K562 (cell line): ENCODE measurements around the gene PRC1. TPM values are rescaled to one million over a fixed set of nuclear protein-coding genes. Genes with fewer than 3 reads are reported as not detected.
A peak's percentile ranks its signal among the peaks of the same experiment; 100 is the strongest.

Experiments used
- ATAC-seq: fragments of 200-7000 bp; cut with Tn5 transposase; 3 replicates; pipeline ENCODE4 v1.9.1; 2020; ENCODE audit warnings: moderate library complexity
- BruUV-seq: library from RNA; stranded (reverse); fragments of 400-500 nt; replicated peaks from 2 replicates; lab custom pipeline; 2021; lab: Mats Ljungman, UMichigan
- CTCF ChIA-PET: fragments of 300-600 bp; formaldehyde crosslinking; extraction: SDS; loops from one replicate; lab custom pipeline; 2021; ENCODE audit warnings: low intra/inter-chr PET ratio; lab: Yijun Ruan, JAX
- POLR2A ChIA-PET: fragments of 300-600, 350-650 bp; sonication (Branson Sonifier 250); formaldehyde crosslinking; extraction: SDS; loops from one replicate; lab custom pipeline; 2021; ENCODE audit warnings: antibody characterized with exemption, inconsistent platforms; lab: Yijun Ruan, JAX
- DNase-seq, 4 experiments: peaks; one replicate each; pipeline versions ENCODE4 v3.0.0 to v3.0.0-alpha.2; 2011 to 2018; ENCODE audit warnings: low spot score in 3 of 4, mixed read lengths in 3 of 4; ENCODE audit errors: extremely low read depth in 1 of 4
- FAIRE-seq: peaks from 2 replicates; lab custom pipeline; 2011; peaks lifted over from hg19 to GRCh38; lab: Jason Lieb, UNC
- H2AFZ ChIP-seq: 2 replicates; pipeline ENCODE4 v1.6.0; 2011; ENCODE audit warnings: low read depth, low read length, control low read depth, inconsistent platforms
- H3K27ac ChIP-seq: fragments of 200-600 bp; 3 replicates; pipeline ENCODE4 v1.8.0; 2011; ENCODE audit warnings: low read depth, mild to moderate bottlenecking, control low read depth, inconsistent platforms, low read length, moderate library complexity, mixed read lengths; ENCODE audit errors: extremely low read depth
- H3K27me3 ChIP-seq, 2 experiments: fragments of 300-600 bp in 1 of 2; 2 replicates in 1 of 2; 3 replicates in 1 of 2; pipeline versions ENCODE4 v1.6.0 to v1.8.0; 2011; ENCODE audit warnings: inconsistent platforms in 2 of 2, low read length in 2 of 2, mild to moderate bottlenecking in 1 of 2, mixed read lengths in 1 of 2, moderate library complexity in 1 of 2; ENCODE audit not compliant: control insufficient read depth in 2 of 2, insufficient read depth in 2 of 2
- H3K36me3 ChIP-seq: fragments of 300-600 bp; 3 replicates; pipeline ENCODE4 v1.8.0; 2011; ENCODE audit warnings: mild to moderate bottlenecking, low read length, inconsistent platforms; ENCODE audit not compliant: control insufficient read depth, insufficient read depth
- H3K4me1 ChIP-seq, 2 experiments: fragments of 200-600 bp in 1 of 2; replicated peaks in 1 of 2; 2 replicates in 1 of 2; 3 replicates in 1 of 2; pipeline versions ENCODE4 v1.5.1 to v1.8.0; 2011; ENCODE audit warnings: inconsistent platforms in 2 of 2, low read length in 2 of 2, mild to moderate bottlenecking in 1 of 2, mixed read lengths in 1 of 2, moderate library complexity in 1 of 2; ENCODE audit not compliant: control insufficient read depth in 2 of 2, insufficient read depth in 2 of 2
- H3K4me2 ChIP-seq: 2 replicates; pipeline ENCODE4 v1.6.1; 2011; ENCODE audit warnings: low read length, control low read depth, inconsistent platforms, mixed read lengths; ENCODE audit not compliant: insufficient read depth
- H3K4me3 ChIP-seq: fragments of 200-600 bp; sonication (generic), shearing (Covaris generic); 2 replicates; pipeline ENCODE4 v1.5.1; 2016; ENCODE audit warnings: control low read depth, inconsistent platforms
- H3K79me2 ChIP-seq: fragments of 200-600 bp; 3 replicates; pipeline ENCODE4 v1.8.0; 2011; ENCODE audit warnings: low read length, inconsistent platforms; ENCODE audit not compliant: control insufficient read depth, insufficient read depth
- H3K9ac ChIP-seq, 2 experiments: 2 replicates each; pipeline versions ENCODE4 v1.6.0 to v1.6.1; 2011; ENCODE audit warnings: low read depth in 2 of 2, low read length in 2 of 2, control low read depth in 1 of 2, inconsistent platforms in 1 of 2, mild to moderate bottlenecking in 1 of 2, mixed read lengths in 1 of 2; ENCODE audit not compliant: insufficient read depth in 1 of 2
- H3K9me1 ChIP-seq: one replicate; pipeline ENCODE4 v1.6.0; 2011; ENCODE audit warnings: inconsistent platforms, mild to moderate bottlenecking, low read length, moderate library complexity; ENCODE audit not compliant: control insufficient read depth, insufficient read depth
- H3K9me3 ChIP-seq: replicated peaks from 2 replicates; pipeline ENCODE4 v1.5.1; 2011; ENCODE audit warnings: low read depth, low read length, inconsistent platforms; ENCODE audit not compliant: control insufficient read depth, insufficient read depth
- H4K20me1 ChIP-seq: replicated peaks from 2 replicates; pipeline ENCODE4 v1.6.1; 2011; ENCODE audit warnings: low read length, inconsistent platforms, mixed read lengths; ENCODE audit not compliant: control insufficient read depth, insufficient read depth
- MAZ ChIP-seq, 2 experiments: fragments of 450-650 bp in 1 of 2; sonication (generic) in 1 of 2; formaldehyde crosslinking; IDR thresholded peaks in 1 of 2; conservative IDR thresholded peaks in 1 of 2; 2 replicates each; pipeline versions ENCODE4 v1.4.0 to v1.5.0; 2020; ENCODE audit warnings: mild to moderate bottlenecking in 1 of 2, missing genetic modification reagents in 1 of 2
- RBBP5 ChIP-seq: fragments of 200-600 bp; sonication (generic); IDR thresholded peaks from 2 replicates; pipeline ENCODE4 v1.6.1; 2012; ENCODE audit warnings: borderline replicate concordance, mild to moderate bottlenecking, low read length, control low read depth, inconsistent platforms; ENCODE audit not compliant: insufficient read depth, poor library complexity, severe bottlenecking
- ZNF316 ChIP-seq: fragments of 450-650 bp; IDR thresholded peaks from 2 replicates; pipeline ENCODE4 v1.6.1; 2016
- WGBS: fragments of 100-300 bp; shearing (Covaris generic); methylation state at CpG from one replicate; pipeline ENCODE4 v1.1.6; 2016; ENCODE audit warnings: low coverage, mixed read lengths; ENCODE audit not compliant: insufficient coverage; ENCODE audit errors: missing lambda C conversion rate; 5-methylcytosine and 5-hydroxymethylcytosine counted together
- in situ Hi-C: fragments of 300-500 bp; cut with MboI; formaldehyde crosslinking; loops from 4 replicates; pipeline ENCODE4 v1.15.0; 2018; ENCODE audit warnings: inconsistent platforms, mixed read lengths
- intact Hi-C: fragments of 100-400 bp; cut with micrococcal nuclease; formaldehyde crosslinking; loops from 2 replicates; pipeline ENCODE4 v1.14.2; 2022
- polyA plus RNA-seq, 8 experiments: library from polyadenylated mRNA; depleted of rRNA in 4 of 8; stranded (reverse) in 5 of 8; unstranded in 3 of 8; fragments of >200 nt; fragmentation: Nextera tagmentation in 2 of 8; fragmentation: Illumina TruSeq in 1 of 8; extraction: Ambion mirVana in 2 of 8; extraction: Trizol in 1 of 8; gene quantifications; 2 replicates each; pipeline versions ENCODE4 v1.2.1 to v1.2.3, GENCODE V29; 2011 to 2014; ENCODE audit warnings: inconsistent platforms in 1 of 8, missing spikeins in 1 of 8
- total RNA-seq, 7 experiments: library from RNA; depleted of rRNA in 6 of 7; stranded (reverse); fragments of >200 nt in 6 of 7; fragmentation: Illumina TruSeq in 2 of 7; extraction: Trizol in 2 of 7; gene quantifications; 2 replicates each; pipeline versions ENCODE4 v1.2.1 to v1.2.3, GENCODE V29; 2011 to 2021; ENCODE audit warnings: low replicate concordance in 1 of 7

The PRC1 gene
- total and polyA plus RNA-seq, 9 of the 15 experiments (the other 6 are each of a cell fraction or from before 2014, with no cell fraction given): 156 to 391 (median 240) TPM

- TF ChIP-seq RBBP5: no peak
Measured at GRCh38 chr15:90939756-90940155, 54.6 kb downstream of the PRC1 start (continued).

GRCh38 chr15:90938261-90938660 lies 56.1 kb downstream of the PRC1 start:
- no peak for ATAC-seq
- ChIA-PET CTCF (no interaction called here), POLR2A (interaction anchor here (0.7 kb wide), 1 partner anchor 365 kb away, joined by 3 read pairs; no protein-coding TSS in a partner anchor)
- TF ChIP-seq MAZ (CRISPR knock-in tag; conservative IDR thresholded peaks at IDR 0.05 in 1 of 2, IDR thresholded peaks at IDR 0.05 in 1 of 2): no peak
- peak; percentile 35; the same call in 1 of the 2 replicates for TF ChIP-seq ZNF316
- Histone ChIP-seq H3K36me3 (peaks cover 61% of the 10 kb centered on the region), H3K9ac (peak overlapping the region in 1 of 2 experiments; percentile 37; a peak in 1 of 4 replicates), H3K9me1 (no peaks in the 10 kb centered on the region), H4K20me1 (no peaks in the 10 kb centered on the region), H3K79me2 (peaks cover 22% of the 10 kb centered on the region), H3K27ac (no peak overlapping the region), H3K9me3 (no peaks in the 10 kb centered on the region), H3K4me3 (no peak overlapping the region), H3K4me1 (peaks cover 23 to 32% of the 10 kb centered on the region in 2 experiments), H3K4me2 (no peak overlapping the region), H2AFZ (no peak overlapping the region), H3K27me3 (no peaks in the 10 kb centered on the region)
- no peak for FAIRE-seq
- 88% methylated on average over 5 of the region's 5 CpGs for WGBS
- intact Hi-C loops (loop anchor here (10.0 kb wide), 2 partner anchors 287 to 643 kb away; no protein-coding TSS in a partner anchor), in situ Hi-C loops (no loop called here)
- DNase-seq: no peak
- no TSS peak for BruUV-seq
